Lower leg skin (tissue), 4 donors: Measurements from ENCODE around the gene LRRC74B. TPM values are rescaled to one million over a fixed set of nuclear protein-coding genes. Genes with fewer than 3 reads are reported as not detected.
A peak's percentile ranks its signal among the peaks of the same experiment; 100 is the strongest.

ENCODE experiments used
- DNase-seq, 2 donors: peaks; one replicate each; pipeline ENCODE4 v3.0.0-alpha.2; 2019; ENCODE audit warnings: low spot score in 2 of 2
- H3K4me3 ChIP-seq: fragments of 200-600 bp; sonication (generic); 2 replicates; pipeline ENCODE4 v1.5.1; 2017; ENCODE audit warnings: mild to moderate bottlenecking, low read depth; ENCODE audit not compliant: poor library complexity, severe bottlenecking
- CTCF ChIP-seq, 3 donors: fragments of 450-650 bp; IDR thresholded peaks; one replicate each; pipeline ENCODE4 v1.5.1; 2016; ENCODE audit warnings: antibody characterized with exemption in 3 of 3, mild to moderate bottlenecking in 3 of 3, moderate library complexity in 2 of 3
- POLR2A ChIP-seq, 2 donors: fragments of 450-650 bp; IDR thresholded peaks; one replicate each; pipeline ENCODE4 v1.6.1; 2016 to 2017; ENCODE audit warnings: antibody characterized with exemption in 2 of 2, mild to moderate bottlenecking in 1 of 2, moderate library complexity in 1 of 2
- WGBS, 2 donors: methylation state at CpG; one replicate each; pipeline ENCODE4 v1.1.5; 2018; 5-methylcytosine and 5-hydroxymethylcytosine counted together
- intact Hi-C: fragments of 100-400 bp; cut with DNase I; formaldehyde crosslinking; loops from one replicate; pipeline ENCODE4 v1.15.0; 2023; ENCODE audit warnings: low total_unique reads
- total RNA-seq, 4 donors: library from RNA; depleted of rRNA; stranded (reverse); fragments of >200 nt; gene quantifications; one replicate each; pipeline ENCODE4 v1.1.0, GENCODE V29; 2016

The LRRC74B gene
- not detected for total RNA-seq

GRCh38 chr22:21045585-21046294 is at the start of gene LRRC74B:
Gene LRRC74B (plus strand): TSS chr22:21045946. CDS start chr22:21045987, 41 bp downstream.
- DNase-seq: peak; percentile 68 to 94
- H3K4me3 ChIP-seq: no peak within 1 kb of the TSS
- intact Hi-C loops: no loop called here
- no peak for TF ChIP-seq CTCF (IDR thresholded peaks at IDR 0.05)
- no peak for TF ChIP-seq POLR2A (IDR thresholded peaks at IDR 0.05)
- WGBS, 2 donors: 11 to 12% methylated on average over 30 to 46 of the region's 47 CpGs

GRCh38 chr22:20996031-20996410 is 49.7 kb upstream of the LRRC74B start:
- no peak for DNase-seq
- intact Hi-C loops: no loop called here
- TF ChIP-seq CTCF (IDR thresholded peaks at IDR 0.05) (no peak), POLR2A (IDR thresholded peaks at IDR 0.05) (no peak)
- WGBS, 2 donors: 91 to 92% methylated on average over 10 of the region's 10 CpGs
- H3K4me3 ChIP-seq: no peak overlapping the region

GRCh38 chr22:20996598-20997535 is 48.9 kb upstream of the LRRC74B start:
- WGBS, 2 donors: 89% methylated on average over 22 to 26 of the region's 27 CpGs
- no peak overlapping the region for H3K4me3 ChIP-seq
- intact Hi-C loops: no loop called here
- DNase-seq: no peak
- no peak for TF ChIP-seq POLR2A (IDR thresholded peaks at IDR 0.05)

- H3K4me3 ChIP-seq: no peak overlapping the region
- WGBS, 2 donors: 76 to 79% methylated on average over 4 to 9 of the region's 13 CpGs
- TF ChIP-seq POLR2A (IDR thresholded peaks at IDR 0.05) (no peak), CTCF (IDR thresholded peaks at IDR 0.05) (no peak)
- DNase-seq: no peak
- intact Hi-C loops: no loop called here
Observed at GRCh38 chr22:20997536-20998257, 48.0 kb upstream of the LRRC74B start.

GRCh38 chr22:20998411-20999336 is 47.1 kb upstream of the LRRC74B start:
- DNase-seq: no peak
- no peak overlapping the region for H3K4me3 ChIP-seq
- WGBS, 2 donors: 42 to 49% methylated on average over 6 of the region's 7 CpGs
- TF ChIP-seq POLR2A (IDR thresholded peaks at IDR 0.05) (no peak), CTCF (IDR thresholded peaks at IDR 0.05) (no peak)
- intact Hi-C loops: no loop called here
